Upper lobe of left lung (tissue), 6 donors: ENCODE results near the gene SMAD2. TPM values are rescaled to one million over a fixed set of nuclear protein-coding genes. Genes with fewer than 3 reads are reported as not detected.

ENCODE experiments used
- ATAC-seq, 2 donors: fragments of 200-7000 bp; cut with Tn5 transposase; one replicate each; pipeline ENCODE4 v1.9.1; 2022; ENCODE audit warnings: mild to moderate bottlenecking in 2 of 2, moderate library complexity in 2 of 2; ENCODE audit not compliant: low FRiP score in 2 of 2
- DNase-seq, 2 donors: peaks; one replicate each; pipeline ENCODE4 v3.0.0-alpha.2; 2019 to 2020
- H3K27ac ChIP-seq, 4 donors: fragments of 200-600 bp; sonication (generic); one replicate each; pipeline ENCODE4 v1.5.1; 2016 to 2019
- H3K27me3 ChIP-seq, 4 donors: fragments of 200-600 bp; sonication (generic); one replicate each; pipeline ENCODE4 v1.5.1; 2017 to 2019
- H3K36me3 ChIP-seq, 4 donors: fragments of 200-600 bp; sonication (generic); one replicate each; pipeline ENCODE4 v1.5.1; 2016 to 2019
- H3K4me1 ChIP-seq, 4 donors: fragments of 200-600 bp; sonication (generic); one replicate each; pipeline ENCODE4 v1.5.1; 2018 to 2019
- H3K4me3 ChIP-seq, 4 donors: fragments of 200-600 bp; sonication (generic); one replicate each; pipeline ENCODE4 v1.5.1; 2017 to 2019; ENCODE audit warnings: mild to moderate bottlenecking in 2 of 4, moderate library complexity in 1 of 4
- H3K9me3 ChIP-seq, 4 donors: fragments of 200-600 bp; sonication (generic); one replicate each; pipeline ENCODE4 v1.5.1; 2018 to 2019
- EP300 ChIP-seq, 4 donors: sonication (generic); formaldehyde crosslinking; IDR thresholded peaks; one replicate each; pipeline ENCODE4 v1.5.1; 2017; ENCODE audit warnings: antibody characterized with exemption in 4 of 4, control low read depth in 2 of 4
- POLR2A ChIP-seq, 4 donors: fragments of 450-650 bp; IDR thresholded peaks; one replicate each; pipeline ENCODE4 v1.5.1; 2016 to 2017; ENCODE audit warnings: antibody characterized with exemption in 4 of 4, mild to moderate bottlenecking in 2 of 4
- POLR2AphosphoS5 ChIP-seq, 2 donors: sonication (generic); formaldehyde crosslinking; IDR thresholded peaks; one replicate each; pipeline ENCODE4 v1.5.1; 2017; ENCODE audit warnings: antibody characterized with exemption in 2 of 2
- WGBS, 2 donors: methylation state at CpG; one replicate each; pipeline ENCODE4 v1.1.5; 2017 to 2018; 5-methylcytosine and 5-hydroxymethylcytosine counted together
- total RNA-seq, 6 donors: library from RNA; depleted of rRNA in 4 of 6; stranded (reverse); fragments of >200 nt in 4 of 6; gene quantifications; one replicate each; pipeline versions ENCODE4 v1.1.0 to v1.2.1, GENCODE V29; 2016 to 2021
- TF ChIP-seq, protein P1 (sequence below), 6 experiments: fragments of 450-650 bp in 4 of 6; fragments of 200-600 bp in 2 of 6; sonication (generic) in 2 of 6; IDR thresholded peaks; one replicate each; pipeline ENCODE4 v1.5.1; 2016 to 2019; ENCODE audit warnings: antibody characterized with exemption in 6 of 6
- donor health status: DM: no; HTN: no; CAD: no; lungs with moderate emphysema.
- donor health status: DM: no; HTN: yes; CAD: no; lungs with severe emphysema.

The SMAD2 gene
- total RNA-seq, 6 donors from 2014 or later: 52.1 to 151 (median 97.8) TPM

DNA sequence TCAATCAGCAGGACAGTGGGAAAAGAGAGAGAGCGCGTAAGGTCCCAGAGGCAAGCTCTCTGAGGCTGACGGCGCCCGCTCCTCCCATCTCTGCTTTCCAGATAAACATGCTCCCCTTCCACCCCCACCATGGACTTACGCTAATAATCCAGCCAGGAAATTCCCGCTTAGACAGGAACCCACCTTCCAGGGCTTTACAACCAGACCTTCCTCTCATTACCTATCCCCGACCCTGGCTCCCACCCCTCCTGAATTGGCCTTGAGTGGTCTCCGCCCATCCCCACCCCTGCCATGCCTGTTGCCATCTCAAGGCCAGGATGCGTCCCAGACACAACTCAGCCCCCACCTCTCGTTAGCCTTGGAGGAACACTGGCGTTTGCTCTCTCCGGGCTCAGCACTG lies 131.1 kb downstream of the SMAD2 start:
- DNase-seq (no peak), ATAC-seq (no peak)
- H3K9me3 ChIP-seq: no peaks in the 10 kb centered on the region
- TF ChIP-seq EP300 (IDR thresholded peaks at IDR 0.05) (no peak), POLR2AphosphoS5 (IDR thresholded peaks at IDR 0.05) (no peak), POLR2A (IDR thresholded peaks at IDR 0.05) (no peak)
- TF ChIP-seq, protein P1, sequence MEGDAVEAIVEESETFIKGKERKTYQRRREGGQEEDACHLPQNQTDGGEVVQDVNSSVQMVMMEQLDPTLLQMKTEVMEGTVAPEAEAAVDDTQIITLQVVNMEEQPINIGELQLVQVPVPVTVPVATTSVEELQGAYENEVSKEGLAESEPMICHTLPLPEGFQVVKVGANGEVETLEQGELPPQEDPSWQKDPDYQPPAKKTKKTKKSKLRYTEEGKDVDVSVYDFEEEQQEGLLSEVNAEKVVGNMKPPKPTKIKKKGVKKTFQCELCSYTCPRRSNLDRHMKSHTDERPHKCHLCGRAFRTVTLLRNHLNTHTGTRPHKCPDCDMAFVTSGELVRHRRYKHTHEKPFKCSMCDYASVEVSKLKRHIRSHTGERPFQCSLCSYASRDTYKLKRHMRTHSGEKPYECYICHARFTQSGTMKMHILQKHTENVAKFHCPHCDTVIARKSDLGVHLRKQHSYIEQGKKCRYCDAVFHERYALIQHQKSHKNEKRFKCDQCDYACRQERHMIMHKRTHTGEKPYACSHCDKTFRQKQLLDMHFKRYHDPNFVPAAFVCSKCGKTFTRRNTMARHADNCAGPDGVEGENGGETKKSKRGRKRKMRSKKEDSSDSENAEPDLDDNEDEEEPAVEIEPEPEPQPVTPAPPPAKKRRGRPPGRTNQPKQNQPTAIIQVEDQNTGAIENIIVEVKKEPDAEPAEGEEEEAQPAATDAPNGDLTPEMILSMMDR (IDR thresholded peaks at IDR 0.05): no peak
- H3K27me3 ChIP-seq: no peaks in the 10 kb centered on the region
- peaks cover 0 to 10% (median 0%) of the 10 kb centered on the region in 4 donors for H3K4me1 ChIP-seq
- H3K36me3 ChIP-seq: no peaks in the 10 kb centered on the region
- H3K4me3 ChIP-seq: no peak overlapping the region
- 79 to 82% methylated on average over 13 of the region's 13 CpGs for WGBS, 2 donors
- H3K27ac ChIP-seq: no peak overlapping the region

DNA sequence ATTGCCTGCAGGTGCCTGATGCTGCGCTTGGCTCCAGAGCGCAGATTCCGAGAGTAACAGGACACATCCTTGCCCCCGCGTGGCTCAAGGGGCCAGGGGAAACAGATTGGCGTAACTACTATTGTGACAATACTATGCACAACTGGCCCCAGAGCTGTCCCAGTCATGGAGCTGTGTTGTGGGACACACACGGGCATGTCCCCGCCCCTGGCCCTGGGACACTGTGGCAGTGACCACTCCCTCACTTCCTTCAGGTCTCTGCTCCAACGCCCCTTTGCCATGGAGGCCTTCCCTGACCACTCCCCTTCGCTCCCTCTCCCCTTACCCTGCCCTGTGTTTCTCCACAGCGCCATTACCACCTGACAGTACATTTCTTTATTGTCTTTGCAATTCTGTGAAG lies 132.1 kb downstream of the SMAD2 start:
- no peaks in the 10 kb centered on the region for H3K9me3 ChIP-seq
- peaks cover 0 to 10% (median 0%) of the 10 kb centered on the region in 4 donors for H3K4me1 ChIP-seq
- WGBS, 2 donors: 73 to 77% methylated on average over 11 of the region's 11 CpGs
- DNase-seq (no peak), ATAC-seq (no peak)
- no peak overlapping the region for H3K4me3 ChIP-seq
- TF ChIP-seq POLR2AphosphoS5 (IDR thresholded peaks at IDR 0.05) (no peak), POLR2A (IDR thresholded peaks at IDR 0.05) (no peak), EP300 (IDR thresholded peaks at IDR 0.05) (no peak)
- TF ChIP-seq, protein P1 (IDR thresholded peaks at IDR 0.05): no peak
- no peaks in the 10 kb centered on the region for H3K36me3 ChIP-seq
- H3K27me3 ChIP-seq: no peaks in the 10 kb centered on the region
- H3K27ac ChIP-seq: no peak overlapping the region

DNA sequence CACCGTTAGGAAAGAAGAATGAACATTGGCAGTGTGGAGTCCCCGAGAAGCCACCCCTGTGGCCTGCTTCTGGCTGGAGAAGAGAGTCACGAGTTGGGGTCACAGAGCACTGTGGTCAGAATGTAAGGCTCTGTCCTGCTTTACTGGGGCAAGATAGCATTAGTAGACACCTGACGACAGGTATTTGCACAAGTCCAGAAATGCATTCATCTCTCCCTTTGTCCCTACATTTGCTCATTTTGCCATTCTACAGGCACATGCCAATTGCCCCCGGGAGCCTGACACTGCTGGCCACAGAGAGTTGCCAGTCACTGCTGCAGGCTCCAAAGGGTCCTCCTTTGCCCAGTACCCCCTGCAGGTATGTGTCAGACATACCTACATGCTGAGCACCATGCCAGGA lies 133.3 kb downstream of the SMAD2 start:
- Histone ChIP-seq H3K4me1 (peaks cover 0 to 10% (median 0%) of the 10 kb centered on the region in 4 donors), H3K27ac (no peak overlapping the region), H3K27me3 (no peaks in the 10 kb centered on the region), H3K4me3 (no peak overlapping the region), H3K36me3 (no peaks in the 10 kb centered on the region), H3K9me3 (no peaks in the 10 kb centered on the region)
- DNase-seq: no peak
- no peak for ATAC-seq
- WGBS, 2 donors: 90 to 98% methylated on average over 5 of the region's 5 CpGs
- TF ChIP-seq POLR2A (IDR thresholded peaks at IDR 0.05): no peak
- no peak for TF ChIP-seq EP300 (IDR thresholded peaks at IDR 0.05)
- TF ChIP-seq, protein P1 (IDR thresholded peaks at IDR 0.05): no peak
- no peak for TF ChIP-seq POLR2AphosphoS5 (IDR thresholded peaks at IDR 0.05)

DNA sequence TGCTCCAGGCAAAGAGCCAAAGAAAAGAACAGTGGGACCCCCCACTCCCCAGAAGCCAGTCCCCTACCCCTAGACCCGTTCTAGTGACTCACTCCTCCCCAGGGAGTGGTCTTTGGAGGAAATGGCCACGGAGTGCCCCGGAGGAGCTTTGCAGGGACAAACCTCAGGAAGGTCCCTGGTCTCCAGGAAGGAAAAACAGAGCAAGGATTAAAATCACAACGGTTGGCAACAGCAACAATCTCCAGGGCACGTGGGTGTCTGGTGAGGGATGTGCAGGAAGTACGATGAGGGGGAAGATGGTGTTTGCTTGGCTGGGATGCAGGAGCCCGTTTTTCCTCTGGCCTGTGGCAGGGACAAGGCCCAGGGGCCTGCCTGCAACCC lies 135.0 kb downstream of the SMAD2 start:
- 37 to 45% methylated on average over 6 to 7 of the region's 7 CpGs for WGBS, 2 donors
- no peak overlapping the region for H3K27ac ChIP-seq
- no peaks in the 10 kb centered on the region for H3K36me3 ChIP-seq
- peaks cover 0 to 10% (median 0%) of the 10 kb centered on the region in 4 donors for H3K4me1 ChIP-seq
- TF ChIP-seq EP300 (IDR thresholded peaks at IDR 0.05) (no peak), POLR2AphosphoS5 (IDR thresholded peaks at IDR 0.05) (no peak), POLR2A (IDR thresholded peaks at IDR 0.05) (no peak)
- TF ChIP-seq, protein P1 (IDR thresholded peaks at IDR 0.05): no peak
- no peaks in the 10 kb centered on the region for H3K9me3 ChIP-seq
- no peak overlapping the region for H3K4me3 ChIP-seq
- DNase-seq (no peak), ATAC-seq (no peak)
- no peaks in the 10 kb centered on the region for H3K27me3 ChIP-seq

DNA sequence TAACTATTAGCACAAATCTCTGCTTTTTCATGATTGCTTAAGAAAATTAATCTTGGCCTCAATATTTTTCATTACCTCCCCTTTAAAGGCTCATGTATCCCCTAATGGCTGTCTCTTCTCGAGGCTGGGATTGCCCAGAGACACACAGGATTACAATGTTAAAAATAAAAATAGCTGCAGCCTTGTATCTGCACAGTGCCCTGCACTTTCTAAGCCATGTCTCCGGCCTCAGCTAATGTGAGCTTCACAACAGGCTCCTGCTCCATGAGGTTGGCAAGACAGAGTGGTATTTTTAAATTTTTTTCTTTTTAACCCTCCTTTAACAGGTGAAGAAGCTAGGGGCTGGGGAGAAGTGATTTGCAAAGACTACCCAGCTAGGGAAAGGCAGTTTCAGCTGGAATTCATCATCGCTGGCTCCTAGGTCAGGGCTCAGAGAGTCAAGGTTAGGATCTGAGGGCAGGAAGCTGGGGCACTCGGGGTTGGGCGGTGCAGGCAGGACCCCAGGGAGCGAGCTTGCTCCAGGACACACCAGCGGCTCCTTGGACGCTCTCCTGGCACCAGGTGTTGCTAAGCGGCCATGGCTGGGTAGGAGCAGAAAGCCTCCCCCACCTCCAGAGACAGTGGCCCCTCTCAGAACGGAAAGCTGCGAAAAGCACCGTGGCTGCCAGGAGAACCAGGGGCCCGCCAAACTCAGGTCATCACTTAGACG lies 135.6 kb downstream of the SMAD2 start:
- Histone ChIP-seq H3K27ac (no peak overlapping the region), H3K4me1 (peaks cover 0 to 10% (median 0%) of the 10 kb centered on the region in 4 donors), H3K27me3 (no peaks in the 10 kb centered on the region), H3K36me3 (no peaks in the 10 kb centered on the region), H3K4me3 (no peak overlapping the region), H3K9me3 (no peaks in the 10 kb centered on the region)
- 63 to 66% methylated on average over 4 to 14 of the region's 14 CpGs for WGBS, 2 donors
- ATAC-seq (no peak), DNase-seq (peak in 1 of 2 donors; percentile 37)
- TF ChIP-seq EP300 (IDR thresholded peaks at IDR 0.05): no peak
